Breast epithelium (tissue), 3 donors: ENCODE results near the gene HVCN1.

Source experiments
- CTCF ChIP-seq, 3 donors: fragments of 450-650 bp; IDR thresholded peaks; one replicate each; pipeline ENCODE4 v1.5.1; 2016 to 2017; ENCODE audit warnings: antibody characterized with exemption in 3 of 3, mild to moderate bottlenecking in 3 of 3, moderate library complexity in 3 of 3
- POLR2A ChIP-seq: fragments of 450-650 bp; IDR thresholded peaks from one replicate; pipeline ENCODE4 v1.6.1; 2016; ENCODE audit warnings: antibody characterized with exemption, mild to moderate bottlenecking, moderate library complexity
- POLR2AphosphoS5 ChIP-seq, 3 donors: sonication (generic); formaldehyde crosslinking; IDR thresholded peaks; one replicate each; pipeline ENCODE4 v1.6.1; 2017; ENCODE audit warnings: antibody characterized with exemption in 3 of 3

GRCh38 chr12:110721570-110721969, 32.7 kb upstream of the HVCN1 start:
- no peak for TF ChIP-seq CTCF (IDR thresholded peaks at IDR 0.05)
- TF ChIP-seq POLR2A: no peak
- no peak for TF ChIP-seq POLR2AphosphoS5 (IDR thresholded peaks at IDR 0.05)
